Spleen (tissue), 11 donors: ENCODE results near the gene IL1RAPL2. TPM values are rescaled to one million over a fixed set of nuclear protein-coding genes. Genes with fewer than 3 reads are reported as not detected.

Source experiments
- DNase-seq: peaks from one replicate; pipeline ENCODE4 v3.0.0-alpha.2; 2020
- H3K27ac ChIP-seq, 8 donors: fragments of 200-600 bp; sonication (generic) in 7 of 8; 1 replicate in 4 of 8; 2 replicates in 4 of 8; pipeline versions ENCODE4 v1.5.0 to v1.8.0; 2016 to 2021; ENCODE audit warnings: inconsistent platforms in 4 of 8, mild to moderate bottlenecking in 4 of 8, moderate library complexity in 1 of 8
- H3K27me3 ChIP-seq, 7 donors: fragments of 200-600 bp; sonication (generic) in 6 of 7; replicated peaks in 1 of 7; 1 replicate in 4 of 7; 2 replicates in 3 of 7; pipeline versions ENCODE4 v1.5.0 to v1.8.0; 2016 to 2021; ENCODE audit warnings: inconsistent platforms in 3 of 7, mild to moderate bottlenecking in 1 of 7
- H3K36me3 ChIP-seq, 6 donors: fragments of 200-600 bp; sonication (generic) in 5 of 6; 1 replicate in 4 of 6; 2 replicates in 2 of 6; pipeline versions ENCODE4 v1.5.0 to v1.8.0; 2016 to 2021; ENCODE audit warnings: inconsistent platforms in 2 of 6
- H3K4me1 ChIP-seq, 6 donors: fragments of 200-600 bp; sonication (generic) in 5 of 6; 1 replicate in 3 of 6; 2 replicates in 3 of 6; pipeline versions ENCODE4 v1.5.0 to v1.8.0; 2016 to 2021; ENCODE audit warnings: inconsistent platforms in 3 of 6
- H3K4me3 ChIP-seq, 8 donors: fragments of 200-600 bp; sonication (generic) in 7 of 8; 1 replicate in 4 of 8; 2 replicates in 4 of 8; pipeline versions ENCODE4 v1.5.0 to v1.8.0; 2016 to 2021; ENCODE audit warnings: inconsistent platforms in 4 of 8, mild to moderate bottlenecking in 4 of 8, moderate library complexity in 2 of 8
- H3K9me3 ChIP-seq, 8 donors: fragments of 200-600 bp; sonication (generic) in 7 of 8; 1 replicate in 4 of 8; 2 replicates in 4 of 8; pipeline versions ENCODE4 v1.5.0 to v1.8.0; 2016 to 2021; ENCODE audit warnings: inconsistent platforms in 4 of 8
- CTCF ChIP-seq, 11 experiments: fragments of 200-600 bp in 7 of 11; fragments of 450-650 bp in 4 of 11; sonication (generic) in 4 of 11; IDR thresholded peaks in 8 of 11; conservative IDR thresholded peaks in 3 of 11; 1 replicate in 7 of 11; 2 replicates in 4 of 11; pipeline versions ENCODE4 v1.4.0 to v1.8.0; 2016 to 2021; ENCODE audit warnings: antibody characterized with exemption in 11 of 11, inconsistent platforms in 4 of 11, mild to moderate bottlenecking in 1 of 11
- POLR2A ChIP-seq, 3 donors: fragments of 450-650 bp; IDR thresholded peaks; one replicate each; pipeline ENCODE4 v1.5.1; 2017; ENCODE audit warnings: antibody characterized with exemption in 3 of 3, mild to moderate bottlenecking in 1 of 3
- POLR2AphosphoS5 ChIP-seq, 3 donors: sonication (generic); formaldehyde crosslinking; IDR thresholded peaks; one replicate each; pipeline ENCODE4 v1.5.1; 2017; ENCODE audit warnings: antibody characterized with exemption in 3 of 3
- WGBS, 5 donors: extraction: QIAGEN DNeasy Blood & Tissue Kit in 3 of 5; methylation state at CpG; one replicate each; pipeline versions ENCODE4 v1.1.5 to v1.1.7; 2013 to 2018; 5-methylcytosine and 5-hydroxymethylcytosine counted together
- intact Hi-C: fragments of 100-400 bp; cut with DNase I; formaldehyde crosslinking; loops from one replicate; pipeline ENCODE4 v1.15.0; 2023; ENCODE audit warnings: low total_unique reads
- polyA plus RNA-seq, 3 donors: library from polyadenylated mRNA; stranded (reverse); fragments of 200-250 nt; gene quantifications; one replicate each; pipeline ENCODE4 v1.2.1, GENCODE V29; 2013
- total RNA-seq, 7 donors: library from RNA; depleted of rRNA in 3 of 7; stranded (reverse); fragments of >200 nt in 3 of 7; fragmentation: NEBNext Ultra II Directional in 4 of 7; extraction: Animal tissue kit (Norgen Biotek cat#: 25700) in 4 of 7; gene quantifications; one replicate each; pipeline versions ENCODE4 v1.1.0 to v1.2.1, GENCODE V29; 2016 to 2021
- donor health status: healthy with polysubstance abuse.
- donor health status: DM: no; HTN: no; CAD: no; lungs with moderate emphysema.
- donor health status: DM: no; HTN: no; CAD: no.
- donor health status: Bipolar disorder and iron deficiency.
- donor health status: healthy.
- donor health status: DM: no; HTN: no; CAD: no.
- donor health status: DM: yes; HTN: yes; CAD: no.

IL1RAPL2 gene
- total and polyA plus RNA-seq, 10 donors = not detected

GRCh38 chrX:105463473-105463872 lies 897.5 kb downstream of the IL1RAPL2 start:
- Histone ChIP-seq H3K4me1 (no peaks in the 10 kb centered on the region), H3K27me3 (peaks cover 0 to 3% (median 0%) of the 10 kb centered on the region in 7 donors), H3K27ac (no peak overlapping the region), H3K4me3 (no peak overlapping the region), H3K9me3 (no peaks in the 10 kb centered on the region), H3K36me3 (no peaks in the 10 kb centered on the region)
- no peak for DNase-seq
- WGBS, 5 donors = 53 to 66% (median 63%) methylated on average over 3 of the region's 3 CpGs
- intact Hi-C loops = no loop called here
- TF ChIP-seq POLR2AphosphoS5 (IDR thresholded peaks at IDR 0.05) (no peak), POLR2A (IDR thresholded peaks at IDR 0.05) (no peak), CTCF (IDR thresholded peaks at IDR 0.05 in 8 of 11, conservative IDR thresholded peaks at IDR 0.05 in 3 of 11) (no peak)

GRCh38 chrX:105464618-105465017 lies 898.6 kb downstream of the IL1RAPL2 start:
- no peak overlapping the region for H3K4me3 ChIP-seq
- 62 to 95% (median 76%) methylated on average over 2 of the region's 2 CpGs for WGBS, 5 donors
- H3K27ac ChIP-seq = no peak overlapping the region
- no peaks in the 10 kb centered on the region for H3K4me1 ChIP-seq
- no peak for DNase-seq
- intact Hi-C loops = no loop called here
- peaks cover 0 to 3% (median 0%) of the 10 kb centered on the region in 7 donors for H3K27me3 ChIP-seq
- H3K36me3 ChIP-seq = no peaks in the 10 kb centered on the region
- no peaks in the 10 kb centered on the region for H3K9me3 ChIP-seq
- no peak for TF ChIP-seq POLR2A (IDR thresholded peaks at IDR 0.05)
- no peak for TF ChIP-seq CTCF (IDR thresholded peaks at IDR 0.05 in 8 of 11, conservative IDR thresholded peaks at IDR 0.05 in 3 of 11)
- TF ChIP-seq POLR2AphosphoS5 (IDR thresholded peaks at IDR 0.05) = no peak

GRCh38 chrX:105468741-105469140 lies 902.7 kb downstream of the IL1RAPL2 start:
- intact Hi-C loops = no loop called here
- H3K36me3 ChIP-seq = no peaks in the 10 kb centered on the region
- H3K27me3 ChIP-seq = no peaks in the 10 kb centered on the region
- no peaks in the 10 kb centered on the region for H3K9me3 ChIP-seq
- no peak for TF ChIP-seq POLR2AphosphoS5 (IDR thresholded peaks at IDR 0.05)
- no peak for TF ChIP-seq POLR2A (IDR thresholded peaks at IDR 0.05)
- TF ChIP-seq CTCF (IDR thresholded peaks at IDR 0.05 in 8 of 11, conservative IDR thresholded peaks at IDR 0.05 in 3 of 11) = no peak
- H3K4me3 ChIP-seq = no peak overlapping the region
- H3K4me1 ChIP-seq = no peaks in the 10 kb centered on the region
- H3K27ac ChIP-seq = no peak overlapping the region
- DNase-seq = no peak

- H3K4me1 ChIP-seq = no peaks in the 10 kb centered on the region
- no peaks in the 10 kb centered on the region for H3K27me3 ChIP-seq
- no peak overlapping the region for H3K4me3 ChIP-seq
- no peak for TF ChIP-seq POLR2AphosphoS5 (IDR thresholded peaks at IDR 0.05)
- no peak for TF ChIP-seq POLR2A (IDR thresholded peaks at IDR 0.05)
- no peak for TF ChIP-seq CTCF (IDR thresholded peaks at IDR 0.05 in 8 of 11, conservative IDR thresholded peaks at IDR 0.05 in 3 of 11)
- H3K9me3 ChIP-seq = no peaks in the 10 kb centered on the region
- H3K36me3 ChIP-seq = no peaks in the 10 kb centered on the region
- intact Hi-C loops = no loop called here
- DNase-seq = no peak
- H3K27ac ChIP-seq = no peak overlapping the region
These were observed 905.6 kb downstream of the IL1RAPL2 start for GRCh38 chrX:105471597-105471996.
